ENCODE measurements around the gene MPDZ.

The MPDZ gene

GRCh38 chr9:13269589-13270452, 9.7 kb downstream of the MPDZ start (continued):
- no peak for TF ChIP-seq ZNF280C (tag by site-specific recombination; IDR thresholded peaks at IDR 0.05)

GRCh38 chr9:13268469-13268868, 11.0 kb downstream of the MPDZ start:
- Histone ChIP-seq H3K9me3 (ENCODE audit: control insufficient read depth, insufficient read depth, low read depth, low read length) (no peaks in the 10 kb centered on the region), H3K36me3 (ENCODE audit: control insufficient read depth in 2 of 2, insufficient read depth in 1 of 2, low read length in 2 of 2) (no peaks in the 10 kb centered on the region), H3K4me3 (ENCODE audit: low read depth, low read length) (no peak overlapping the region), H3K27ac (ENCODE audit: extremely low read depth, low read depth, low read length) (no peak overlapping the region), H3K4me1 (ENCODE audit: control insufficient read depth, insufficient read depth, low read length) (peaks cover 14% of the 10 kb centered on the region)
- ChIA-PET CTCF (interaction anchor here (0.6 to 0.9 kb wide), 3 partner anchors 23 to 550 kb away, joined by 3 to 4 read pairs (median 3); no protein-coding TSS in a partner anchor), POLR2A (no interaction called here)
- TF ChIP-seq ZSCAN30 (tag by site-specific recombination; IDR thresholded peaks at IDR 0.05) (no peak), ZNF157 (tag by site-specific recombination; IDR thresholded peaks at IDR 0.05) (no peak), OVOL3 (tag by site-specific recombination; IDR thresholded peaks at IDR 0.05) (no peak), ZNF704 (tag by site-specific recombination; IDR thresholded peaks at IDR 0.05) (no peak), ZNF623 (tag by site-specific recombination; IDR thresholded peaks at IDR 0.05) (peak; percentile 30; the same call in 1 of the 2 replicates), ZNF626 (tag by site-specific recombination; IDR thresholded peaks at IDR 0.05) (no peak), ZBTB7A (tag by site-specific recombination; IDR thresholded peaks at IDR 0.05; ENCODE audit: low read depth) (0 out of 2 replicates have a peak, but pooled peaks have one; percentile 22), ZNF701 (tag by site-specific recombination; IDR thresholded peaks at IDR 0.05) (no peak), ZFP69B (tag by site-specific recombination; IDR thresholded peaks at IDR 0.05) (peak; percentile 56; the same call in 1 of the 2 replicates), ZFP3 (tag by site-specific recombination; IDR thresholded peaks at IDR 0.05; ENCODE audit: low read depth) (no peak), INSM2 (tag by site-specific recombination; IDR thresholded peaks at IDR 0.05) (peak; percentile 94), ZNF280D (tag by site-specific recombination; IDR thresholded peaks at IDR 0.05) (peak; percentile 81; the same call in 1 of the 2 replicates), ZNF600 (tag by site-specific recombination; IDR thresholded peaks at IDR 0.05) (peak; percentile 77), ZNF174 (tag by site-specific recombination; IDR thresholded peaks at IDR 0.05) (no peak), ZSCAN5A (tag by site-specific recombination; IDR thresholded peaks at IDR 0.05) (0 out of 2 replicates have a peak, but pooled peaks have one; percentile 23), ZBTB17 (tag by site-specific recombination; IDR thresholded peaks at IDR 0.05) (peak; percentile 86), ZBTB10 (tag by site-specific recombination; IDR thresholded peaks at IDR 0.05) (no peak), PATZ1 (tag by site-specific recombination; IDR thresholded peaks at IDR 0.05) (0 out of 2 replicates have a peak, but pooled peaks have one; percentile 31), ZNF629 (tag by site-specific recombination; IDR thresholded peaks at IDR 0.05) (peak; percentile 90)
